ENCODE measurements around the gene ATG101. TPM values are rescaled to one million over a fixed set of nuclear protein-coding genes. Genes with fewer than 3 reads are reported as not detected.

ATG101 gene
- total RNA-seq, 2 experiments from 2014 or later = 20.6 to 20.9 TPM

- no peaks in the 10 kb centered on the region for H3K4me1 Mint-ChIP-seq (ENCODE audit: low read depth)
- ChIA-PET POLR2A (no interaction called here), CTCF (no interaction called here)
- H3K27ac Mint-ChIP-seq = no peak overlapping the region
- Histone ChIP-seq H3K4me1 (ENCODE audit: insufficient read depth, low read length) (no peaks in the 10 kb centered on the region), H3K36me3 (ENCODE audit: insufficient read depth, low read length) (no peaks in the 10 kb centered on the region), H3K27me3 (ENCODE audit: control insufficient read depth in 1 of 2, insufficient read depth in 2 of 2, low read length in 2 of 2) (peaks cover 0 to 33% of the 10 kb centered on the region in 2 experiments), H3K27ac (ENCODE audit: low read depth in 1 of 2, low read length in 2 of 2) (no peak overlapping the region), H3K9me3 (ENCODE audit: control insufficient read depth in 1 of 2, insufficient read depth in 1 of 2, low read length in 2 of 2) (no peaks in the 10 kb centered on the region), H3K4me3 (ENCODE audit: low read length) (no peak overlapping the region)
- DNase-seq = no peak
- peaks cover 61% of the 10 kb centered on the region for H3K27me3 Mint-ChIP-seq
- no peak for ATAC-seq (ENCODE audit: poor library complexity)
- intact Hi-C loops (cut with DNase I, micrococcal nuclease) = no loop called here
- H3K9me3 Mint-ChIP-seq = no peaks in the 10 kb centered on the region
- H3K36me3 Mint-ChIP-seq (ENCODE audit: low read depth) = no peaks in the 10 kb centered on the region
- TF ChIP-seq CTCF (IDR thresholded peaks at IDR 0.05) = no peak
- no peak overlapping the region for H3K4me3 Mint-ChIP-seq
Measured at GRCh38 chr12:52090291-52090690, 20.5 kb downstream of the ATG101 start.

- Mint-ChIP-seq H3K27ac (no peak overlapping the region), H3K4me3 (no peak overlapping the region), H3K27me3 (peaks cover 69% of the 10 kb centered on the region), H3K36me3 (ENCODE audit: low read depth) (no peaks in the 10 kb centered on the region), H3K9me3 (no peaks in the 10 kb centered on the region), H3K4me1 (ENCODE audit: low read depth) (no peaks in the 10 kb centered on the region)
- CTCF ChIA-PET = interaction anchor here (1.1 kb wide), 1 partner anchor 25 kb away, joined by 3 read pairs; no protein-coding TSS in a partner anchor
- ATAC-seq (ENCODE audit: poor library complexity) = no peak
- Histone ChIP-seq H3K27ac (ENCODE audit: low read depth in 1 of 2, low read length in 2 of 2) (no peak overlapping the region), H3K27me3 (ENCODE audit: control insufficient read depth in 1 of 2, insufficient read depth in 2 of 2, low read length in 2 of 2) (peaks cover 0 to 33% of the 10 kb centered on the region in 2 experiments), H3K4me1 (ENCODE audit: insufficient read depth, low read length) (no peaks in the 10 kb centered on the region), H3K36me3 (ENCODE audit: insufficient read depth, low read length) (no peaks in the 10 kb centered on the region), H3K9me3 (ENCODE audit: control insufficient read depth in 1 of 2, insufficient read depth in 1 of 2, low read length in 2 of 2) (no peaks in the 10 kb centered on the region), H3K4me3 (ENCODE audit: low read length) (no peak overlapping the region)
- POLR2A ChIA-PET = no interaction called here
- no peak for TF ChIP-seq CTCF (IDR thresholded peaks at IDR 0.05)
- intact Hi-C loops (cut with DNase I, micrococcal nuclease) = no loop called here
- DNase-seq = no peak
Measured at GRCh38 chr12:52091061-52091460, 21.3 kb downstream of the ATG101 start.

- TF ChIP-seq CTCF (IDR thresholded peaks at IDR 0.05) = no peak
- Mint-ChIP-seq H3K4me3 (no peak overlapping the region), H3K27me3 (peaks cover 70% of the 10 kb centered on the region)
Measured at GRCh38 chr12:52091869-52092268, 22.1 kb downstream of the ATG101 start.

More at GRCh38 chr12:52091869-52092268, 22.1 kb downstream of the ATG101 start:
- no peaks in the 10 kb centered on the region for H3K9me3 Mint-ChIP-seq
- DNase-seq (no peak), ATAC-seq (ENCODE audit: poor library complexity) (no peak)
- Histone ChIP-seq H3K4me3 (ENCODE audit: low read length) (no peak overlapping the region), H3K27ac (ENCODE audit: low read depth in 1 of 2, low read length in 2 of 2) (no peak overlapping the region), H3K9me3 (ENCODE audit: control insufficient read depth in 1 of 2, insufficient read depth in 1 of 2, low read length in 2 of 2) (no peaks in the 10 kb centered on the region), H3K27me3 (ENCODE audit: control insufficient read depth in 1 of 2, insufficient read depth in 2 of 2, low read length in 2 of 2) (peaks cover 0 to 33% of the 10 kb centered on the region in 2 experiments), H3K4me1 (ENCODE audit: insufficient read depth, low read length) (no peaks in the 10 kb centered on the region), H3K36me3 (ENCODE audit: insufficient read depth, low read length) (no peaks in the 10 kb centered on the region)
- no peaks in the 10 kb centered on the region for H3K36me3 Mint-ChIP-seq (ENCODE audit: low read depth)
- CTCF ChIA-PET = interaction anchor here (1.1 kb wide), 1 partner anchor 25 kb away, joined by 3 read pairs; no protein-coding TSS in a partner anchor
- H3K4me1 Mint-ChIP-seq (ENCODE audit: low read depth) = no peaks in the 10 kb centered on the region
- H3K27ac Mint-ChIP-seq = no peak overlapping the region
- POLR2A ChIA-PET = no interaction called here
- intact Hi-C loops (cut with DNase I, micrococcal nuclease) = no loop called here

All from CD4-positive, alpha-beta T cell (primary cell).